Esophagus muscularis mucosa (tissue), 3 donors: Measurements from ENCODE around the gene KCNA5.

ENCODE experiments used
- CTCF ChIP-seq, 3 experiments: fragments of 200-600 bp in 2 of 3; fragments of 450-650 bp in 1 of 3; sonication (generic) in 2 of 3; IDR thresholded peaks; one replicate each; pipeline ENCODE4 v1.5.1; 2017 to 2019; ENCODE audit warnings: antibody characterized with exemption in 3 of 3, mild to moderate bottlenecking in 2 of 3, moderate library complexity in 1 of 3
- POLR2A ChIP-seq: fragments of 450-650 bp; IDR thresholded peaks from one replicate; pipeline ENCODE4 v1.6.1; 2017; ENCODE audit warnings: antibody characterized with exemption, moderate library complexity, mild to moderate bottlenecking, low read depth

GRCh38 chr12:5013266-5013730 is 30.4 kb upstream of the KCNA5 start:
- TF ChIP-seq CTCF (IDR thresholded peaks at IDR 0.05) (no peak), POLR2A (no peak)
